Glutamatergic neuron (in vitro differentiated cells): ENCODE results near the gene RAD52. TPM values are rescaled to one million over a fixed set of nuclear protein-coding genes. Genes with fewer than 3 reads are reported as not detected.

Experiments
- DNase-seq: peaks from one replicate; pipeline ENCODE4 v3.0.0; 2022
- H3K27ac Mint-ChIP-seq: one replicate; pipeline ENCODE4 v1.8.0; 2020; ENCODE audit warnings: mild to moderate bottlenecking, mixed read lengths, inconsistent platforms; ENCODE audit not compliant: unreplicated experiment
- H3K27me3 Mint-ChIP-seq: one replicate; pipeline ENCODE4 v1.8.0; 2020; ENCODE audit warnings: mild to moderate bottlenecking, moderate library complexity, mixed read lengths, inconsistent platforms; ENCODE audit not compliant: unreplicated experiment
- H3K36me3 Mint-ChIP-seq: one replicate; pipeline ENCODE4 v1.8.0; 2020; ENCODE audit warnings: mild to moderate bottlenecking, mixed read lengths, inconsistent platforms; ENCODE audit not compliant: unreplicated experiment
- H3K4me1 Mint-ChIP-seq: one replicate; pipeline ENCODE4 v1.8.0; 2020; ENCODE audit warnings: mild to moderate bottlenecking, low read depth, mixed read lengths, inconsistent platforms; ENCODE audit not compliant: unreplicated experiment
- H3K4me3 Mint-ChIP-seq: one replicate; pipeline ENCODE4 v1.8.0; 2020; ENCODE audit warnings: mild to moderate bottlenecking, mixed read lengths, inconsistent platforms; ENCODE audit not compliant: unreplicated experiment
- H3K9me3 Mint-ChIP-seq: one replicate; pipeline ENCODE4 v1.8.0; 2020; ENCODE audit warnings: mild to moderate bottlenecking, moderate library complexity, mixed read lengths, inconsistent platforms; ENCODE audit not compliant: unreplicated experiment
- CTCF ChIP-seq: fragments of 200-600 bp; sonication (generic); IDR thresholded peaks from one replicate; pipeline ENCODE4 v1.5.0; 2021; ENCODE audit not compliant: partially characterized antibody, unreplicated experiment
- total RNA-seq: library from RNA; stranded (reverse); fragmentation: NEBNext Ultra II Directional; extraction: Animal tissue kit (Norgen Biotek cat#: 25700); gene quantifications from one replicate; pipeline ENCODE4 v1.2.1, GENCODE V29; 2021; ENCODE audit not compliant: unreplicated experiment

RAD52 gene
- total RNA-seq, 1 donor from 2014 or later = 16.5 TPM

GRCh38 chr12:931591-931990, 17.9 kb downstream of the RAD52 start:
- no peak overlapping the region for H3K4me3 Mint-ChIP-seq

GRCh38 chr12:931060-931459, 18.4 kb downstream of the RAD52 start:
- Mint-ChIP-seq H3K36me3 (peaks cover 3% of the 10 kb centered on the region), H3K9me3 (peaks cover 1% of the 10 kb centered on the region), H3K4me3 (no peak overlapping the region), H3K4me1 (no peaks in the 10 kb centered on the region), H3K27ac (no peak overlapping the region), H3K27me3 (peaks cover 1% of the 10 kb centered on the region)
- no peak for DNase-seq
- no peak for TF ChIP-seq CTCF

More at GRCh38 chr12:931591-931990, 17.9 kb downstream of the RAD52 start:
- no peaks in the 10 kb centered on the region for H3K4me1 Mint-ChIP-seq
- peaks cover 3% of the 10 kb centered on the region for H3K36me3 Mint-ChIP-seq
- DNase-seq = no peak
- peaks cover 1% of the 10 kb centered on the region for H3K9me3 Mint-ChIP-seq
- peaks cover 1% of the 10 kb centered on the region for H3K27me3 Mint-ChIP-seq
- H3K27ac Mint-ChIP-seq = no peak overlapping the region
- TF ChIP-seq CTCF = no peak

GRCh38 chr12:926641-927040, 22.9 kb downstream of the RAD52 start:
- H3K4me3 Mint-ChIP-seq = no peak overlapping the region
- H3K27ac Mint-ChIP-seq = no peak overlapping the region
- no peak for TF ChIP-seq CTCF
- no peaks in the 10 kb centered on the region for H3K27me3 Mint-ChIP-seq
- H3K9me3 Mint-ChIP-seq = peaks cover 4% of the 10 kb centered on the region
- peaks cover 3% of the 10 kb centered on the region for H3K36me3 Mint-ChIP-seq
- DNase-seq = no peak
- H3K4me1 Mint-ChIP-seq = no peaks in the 10 kb centered on the region

GRCh38 chr12:922285-922684, 27.2 kb downstream of the RAD52 start:
- no peak overlapping the region for H3K27ac Mint-ChIP-seq
- no peak overlapping the region for H3K4me3 Mint-ChIP-seq
- TF ChIP-seq CTCF = no peak
- no peaks in the 10 kb centered on the region for H3K4me1 Mint-ChIP-seq
- H3K9me3 Mint-ChIP-seq = peaks cover 6% of the 10 kb centered on the region
- DNase-seq = no peak
- H3K36me3 Mint-ChIP-seq = peaks cover 3% of the 10 kb centered on the region
- no peaks in the 10 kb centered on the region for H3K27me3 Mint-ChIP-seq

- no peak for DNase-seq
- H3K36me3 Mint-ChIP-seq = peaks cover 9% of the 10 kb centered on the region
- no peaks in the 10 kb centered on the region for H3K4me1 Mint-ChIP-seq
- no peak overlapping the region for H3K4me3 Mint-ChIP-seq
- no peak for TF ChIP-seq CTCF
- H3K27ac Mint-ChIP-seq = no peak overlapping the region
- H3K27me3 Mint-ChIP-seq = no peaks in the 10 kb centered on the region
- H3K9me3 Mint-ChIP-seq = peaks cover 9% of the 10 kb centered on the region
Observed at GRCh38 chr12:920676-921075, 28.8 kb downstream of the RAD52 start.
